Bronchial epithelial cell (primary cell): ENCODE measurements around the gene CACNA1H. TPM values are rescaled to one million over a fixed set of nuclear protein-coding genes. Genes with fewer than 3 reads are reported as not detected.

Experiments used
- DNase-seq: peaks from one replicate; pipeline ENCODE4 v3.0.0-alpha.2; 2010; ENCODE audit warnings: low read depth
- FAIRE-seq: peaks from 2 replicates; lab custom pipeline; 2011; peaks lifted over from hg19 to GRCh38; lab: Jason Lieb, UNC
- H3K27me3 ChIP-seq: 2 replicates; pipeline ENCODE4 v1.5.1; 2011; ENCODE audit warnings: low read length; ENCODE audit not compliant: control insufficient read depth, insufficient read depth
- H3K36me3 ChIP-seq: 2 replicates; pipeline ENCODE4 v1.5.1; 2011; ENCODE audit warnings: low read length; ENCODE audit not compliant: control insufficient read depth, insufficient read depth
- H3K4me3 ChIP-seq: 2 replicates; pipeline ENCODE4 v1.5.1; 2011; ENCODE audit warnings: mild to moderate bottlenecking, low read depth, low read length, control low read depth
- total RNA-seq: library from RNA; depleted of rRNA; stranded (reverse); fragments of >200 nt; gene quantifications from 2 replicates; pipeline ENCODE4 v1.2.1, GENCODE V29; 2014
- TF ChIP-seq, protein P1 (sequence below): IDR thresholded peaks from 2 replicates; pipeline ENCODE4 v1.5.1; 2011; ENCODE audit warnings: mild to moderate bottlenecking, moderate library complexity, low read length, control low read depth, inconsistent platforms; ENCODE audit not compliant: insufficient read depth, severe bottlenecking

The CACNA1H gene
- total RNA-seq, 1 donor from 2014 or later = not detected

DNA sequence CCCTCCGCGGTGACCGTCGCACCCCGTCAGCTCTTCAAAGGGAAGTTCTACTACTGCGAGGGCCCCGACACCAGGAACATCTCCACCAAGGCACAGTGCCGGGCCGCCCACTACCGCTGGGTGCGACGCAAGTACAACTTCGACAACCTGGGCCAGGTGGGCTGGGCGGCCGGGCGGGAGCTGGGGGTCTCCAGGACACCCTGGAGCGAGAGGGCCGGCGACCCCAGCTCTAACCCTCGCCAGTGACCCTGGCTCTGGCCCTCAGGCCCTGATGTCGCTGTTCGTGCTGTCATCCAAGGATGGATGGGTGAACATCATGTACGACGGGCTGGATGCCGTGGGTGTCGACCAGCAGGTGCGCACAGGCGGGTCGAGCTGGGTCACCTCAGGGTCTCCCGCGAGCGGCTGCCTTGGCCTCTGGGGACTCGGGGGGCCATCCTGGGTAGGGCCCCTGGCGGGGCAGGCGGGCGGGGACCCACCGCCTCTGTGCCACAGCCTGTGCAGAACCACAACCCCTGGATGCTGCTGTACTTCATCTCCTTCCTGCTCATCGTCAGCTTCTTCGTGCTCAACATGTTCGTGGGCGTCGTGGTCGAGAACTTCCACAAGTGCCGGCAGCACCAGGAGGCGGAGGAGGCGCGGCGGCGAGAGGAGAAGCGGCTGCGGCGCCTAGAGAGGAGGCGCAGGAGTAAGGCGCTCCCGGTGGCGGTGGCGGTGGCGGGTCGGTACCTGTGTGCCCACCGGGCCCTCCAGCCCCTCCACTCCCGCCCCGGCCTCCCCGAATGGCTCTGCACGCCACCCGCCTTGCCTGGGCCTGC is 58.8 kb downstream of the CACNA1H start:
- no peak for FAIRE-seq
- TF ChIP-seq, protein P1, sequence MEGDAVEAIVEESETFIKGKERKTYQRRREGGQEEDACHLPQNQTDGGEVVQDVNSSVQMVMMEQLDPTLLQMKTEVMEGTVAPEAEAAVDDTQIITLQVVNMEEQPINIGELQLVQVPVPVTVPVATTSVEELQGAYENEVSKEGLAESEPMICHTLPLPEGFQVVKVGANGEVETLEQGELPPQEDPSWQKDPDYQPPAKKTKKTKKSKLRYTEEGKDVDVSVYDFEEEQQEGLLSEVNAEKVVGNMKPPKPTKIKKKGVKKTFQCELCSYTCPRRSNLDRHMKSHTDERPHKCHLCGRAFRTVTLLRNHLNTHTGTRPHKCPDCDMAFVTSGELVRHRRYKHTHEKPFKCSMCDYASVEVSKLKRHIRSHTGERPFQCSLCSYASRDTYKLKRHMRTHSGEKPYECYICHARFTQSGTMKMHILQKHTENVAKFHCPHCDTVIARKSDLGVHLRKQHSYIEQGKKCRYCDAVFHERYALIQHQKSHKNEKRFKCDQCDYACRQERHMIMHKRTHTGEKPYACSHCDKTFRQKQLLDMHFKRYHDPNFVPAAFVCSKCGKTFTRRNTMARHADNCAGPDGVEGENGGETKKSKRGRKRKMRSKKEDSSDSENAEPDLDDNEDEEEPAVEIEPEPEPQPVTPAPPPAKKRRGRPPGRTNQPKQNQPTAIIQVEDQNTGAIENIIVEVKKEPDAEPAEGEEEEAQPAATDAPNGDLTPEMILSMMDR = no peak
- DNase-seq = no peak
- no peaks in the 10 kb centered on the region for H3K27me3 ChIP-seq
- H3K4me3 ChIP-seq = no peak overlapping the region
- no peaks in the 10 kb centered on the region for H3K36me3 ChIP-seq

GRCh38 chr16:1212616-1213194 is 59.8 kb downstream of the CACNA1H start:
- no peak for FAIRE-seq
- TF ChIP-seq, protein P1 = no peak
- no peak overlapping the region for H3K4me3 ChIP-seq
- H3K27me3 ChIP-seq = no peaks in the 10 kb centered on the region
- no peaks in the 10 kb centered on the region for H3K36me3 ChIP-seq
- no peak for DNase-seq

GRCh38 chr16:1213231-1213630 is 60.3 kb downstream of the CACNA1H start:
- no peaks in the 10 kb centered on the region for H3K36me3 ChIP-seq
- TF ChIP-seq, protein P1 = no peak
- no peak for FAIRE-seq

DNA sequence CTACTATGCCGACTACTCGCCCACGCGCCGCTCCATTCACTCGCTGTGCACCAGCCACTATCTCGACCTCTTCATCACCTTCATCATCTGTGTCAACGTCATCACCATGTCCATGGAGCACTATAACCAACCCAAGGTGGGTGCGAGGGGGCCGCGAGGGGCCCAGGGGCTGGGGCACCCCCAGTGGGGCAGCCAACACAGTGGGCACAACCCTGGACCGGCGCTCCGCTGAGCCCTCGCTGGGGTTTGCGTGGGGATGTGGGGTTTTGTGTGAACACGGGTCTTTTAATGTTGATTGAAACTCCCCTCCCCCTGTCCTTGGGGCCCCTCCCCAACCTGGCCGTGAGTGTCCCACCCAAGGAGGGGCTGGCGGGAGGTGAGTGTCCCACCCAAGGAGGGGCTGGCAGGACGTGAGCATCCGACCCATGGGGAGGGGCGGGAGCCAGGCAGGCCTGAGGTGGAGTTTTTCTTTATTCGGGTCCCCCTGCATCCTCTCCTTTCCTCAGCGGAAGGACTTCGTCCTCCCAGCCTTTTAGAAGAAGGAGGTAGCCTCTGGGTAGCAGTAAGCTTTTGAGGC is 61.0 kb downstream of the CACNA1H start:
- TF ChIP-seq, protein P1 = no peak
- no peak overlapping the region for H3K4me3 ChIP-seq
- no peaks in the 10 kb centered on the region for H3K27me3 ChIP-seq
- no peak for FAIRE-seq
- no peaks in the 10 kb centered on the region for H3K36me3 ChIP-seq
- DNase-seq = no peak

More at GRCh38 chr16:1213231-1213630, 60.3 kb downstream of the CACNA1H start:
- no peak for DNase-seq
- Histone ChIP-seq H3K4me3 (no peak overlapping the region), H3K27me3 (no peaks in the 10 kb centered on the region)

GRCh38 chr16:1214719-1215118 is 61.8 kb downstream of the CACNA1H start:
- no peak overlapping the region for H3K4me3 ChIP-seq
- H3K36me3 ChIP-seq = no peaks in the 10 kb centered on the region
- FAIRE-seq (no peak), DNase-seq (no peak)
- TF ChIP-seq, protein P1 = no peak
- no peaks in the 10 kb centered on the region for H3K27me3 ChIP-seq
